ENCODE results near the gene UBE2E2.

- TF ChIP-seq, protein P1, sequence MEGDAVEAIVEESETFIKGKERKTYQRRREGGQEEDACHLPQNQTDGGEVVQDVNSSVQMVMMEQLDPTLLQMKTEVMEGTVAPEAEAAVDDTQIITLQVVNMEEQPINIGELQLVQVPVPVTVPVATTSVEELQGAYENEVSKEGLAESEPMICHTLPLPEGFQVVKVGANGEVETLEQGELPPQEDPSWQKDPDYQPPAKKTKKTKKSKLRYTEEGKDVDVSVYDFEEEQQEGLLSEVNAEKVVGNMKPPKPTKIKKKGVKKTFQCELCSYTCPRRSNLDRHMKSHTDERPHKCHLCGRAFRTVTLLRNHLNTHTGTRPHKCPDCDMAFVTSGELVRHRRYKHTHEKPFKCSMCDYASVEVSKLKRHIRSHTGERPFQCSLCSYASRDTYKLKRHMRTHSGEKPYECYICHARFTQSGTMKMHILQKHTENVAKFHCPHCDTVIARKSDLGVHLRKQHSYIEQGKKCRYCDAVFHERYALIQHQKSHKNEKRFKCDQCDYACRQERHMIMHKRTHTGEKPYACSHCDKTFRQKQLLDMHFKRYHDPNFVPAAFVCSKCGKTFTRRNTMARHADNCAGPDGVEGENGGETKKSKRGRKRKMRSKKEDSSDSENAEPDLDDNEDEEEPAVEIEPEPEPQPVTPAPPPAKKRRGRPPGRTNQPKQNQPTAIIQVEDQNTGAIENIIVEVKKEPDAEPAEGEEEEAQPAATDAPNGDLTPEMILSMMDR (IDR thresholded peaks at IDR 0.05): no peak
- no peak for TF ChIP-seq POLR2A (IDR thresholded peaks at IDR 0.05)
Observed at GRCh38 chr3:23324745-23325144, 121.6 kb downstream of the UBE2E2 start.

Measured in ovary (tissue), 3 donors.